RWPE1 (cell line): ENCODE measurements around the gene NHERF2.
A peak's percentile ranks its signal among the peaks of the same experiment; 100 is the strongest.

Experiments
- CTCF ChIA-PET: fragments of 350-600 bp; sonication (Branson Sonifier 250); formaldehyde crosslinking; extraction: SDS; loops from one replicate; lab custom pipeline; 2021; lab: Yijun Ruan, JAX
- POLR2A ChIA-PET: fragments of 400-600 bp; formaldehyde crosslinking; extraction: SDS; loops from one replicate; lab custom pipeline; 2020; ENCODE audit warnings: antibody characterized with exemption; ENCODE audit not compliant: low non-redundant PET; lab: Yijun Ruan, JAX
- DNase-seq: peaks from one replicate; pipeline ENCODE4 v3.0.0; 2012; ENCODE audit warnings: low spot score
- H3K27ac ChIP-seq: fragments of 450-650 bp; 2 replicates; pipeline ENCODE4 v1.5.1; 2017
- CTCF ChIP-seq: fragments of 450-650 bp; conservative IDR thresholded peaks from 2 replicates; pipeline ENCODE4 v1.5.1; 2017; ENCODE audit warnings: low read depth, mild to moderate bottlenecking

The NHERF2 gene

GRCh38 chr16:1992704-1993317, 33.9 kb upstream of the NHERF2 start:
- no peak for DNase-seq
- CTCF ChIA-PET, result interaction anchor here (0.6 kb wide), 1 partner anchor 14 kb away, joined by 3 read pairs; no protein-coding TSS in a partner anchor
- H3K27ac ChIP-seq, result peak overlapping the region; percentile 71
- no peak for TF ChIP-seq CTCF
- POLR2A ChIA-PET, result interaction anchor here (0.6 kb wide), 1 partner anchor 10 kb away, joined by 3 read pairs; no protein-coding TSS in a partner anchor

GRCh38 chr16:1993731-1994131, 33.0 kb upstream of the NHERF2 start:
- DNase-seq, result no peak
- POLR2A ChIA-PET, result interaction anchor here (0.6 kb wide), 1 partner anchor 29 kb away, joined by 3 read pairs; the partner anchor contains the start of gene RPS2
- TF ChIP-seq CTCF, result no peak
- CTCF ChIA-PET, result interaction anchor here (0.7 kb wide), 1 partner anchor 45 kb away, joined by 3 read pairs; no protein-coding TSS in a partner anchor
- H3K27ac ChIP-seq, result peak overlapping the region; percentile 71

GRCh38 chr16:1997494-1998359, 29.0 kb upstream of the NHERF2 start:
- no peak for TF ChIP-seq CTCF
- H3K27ac ChIP-seq, result peak overlapping the region; percentile 98
- no peak for DNase-seq
- POLR2A ChIA-PET, result no interaction called here
- CTCF ChIA-PET, result no interaction called here

GRCh38 chr16:1998360-1998835, 28.3 kb upstream of the NHERF2 start:
- no peak for DNase-seq
- H3K27ac ChIP-seq, result peak overlapping the region; percentile 98
- ChIA-PET POLR2A (no interaction called here), CTCF (no interaction called here)
- no peak for TF ChIP-seq CTCF

GRCh38 chr16:1998852-1999801, 27.6 kb upstream of the NHERF2 start:
- H3K27ac ChIP-seq, result peak overlapping the region; percentile 98
- no peak for TF ChIP-seq CTCF
- DNase-seq, result no peak
- POLR2A ChIA-PET, result no interaction called here
- CTCF ChIA-PET, result no interaction called here
